Esophagus muscularis mucosa (tissue), 4 donors: ENCODE results near the gene PAQR9. TPM values are rescaled to one million over a fixed set of nuclear protein-coding genes. Genes with fewer than 3 reads are reported as not detected.
"Not testable (repeated sequence)": the region's sequence is repeated elsewhere in the genome, so short reads cannot be mapped to it uniquely, and the experiment has no call there.

Experiments
- DNase-seq: peaks from one replicate; pipeline ENCODE4 v3.0.0-alpha.2; 2017; ENCODE audit errors: extremely low spot score
- H3K27ac ChIP-seq, 4 donors: fragments of 200-600 bp; sonication (generic); replicated peaks in 1 of 4; 1 replicate in 3 of 4; 2 replicates in 1 of 4; pipeline ENCODE4 v1.5.1; 2016 to 2019; ENCODE audit warnings: mild to moderate bottlenecking in 1 of 4
- H3K27me3 ChIP-seq, 4 donors: fragments of 200-600 bp; sonication (generic); one replicate each; pipeline versions ENCODE4 v1.5.1 to v1.6.0; 2016 to 2019
- H3K36me3 ChIP-seq, 4 donors: fragments of 200-600 bp; sonication (generic); one replicate each; pipeline ENCODE4 v1.5.1; 2016 to 2019
- H3K4me1 ChIP-seq, 4 donors: fragments of 200-600 bp; sonication (generic); one replicate each; pipeline ENCODE4 v1.5.1; 2016 to 2019
- H3K4me3 ChIP-seq, 4 donors: fragments of 200-600 bp; sonication (generic); 1 replicate in 2 of 4; 2 replicates in 2 of 4; pipeline ENCODE4 v1.5.1; 2016 to 2019; ENCODE audit warnings: mild to moderate bottlenecking in 4 of 4, moderate library complexity in 1 of 4
- H3K9me3 ChIP-seq, 4 donors: fragments of 200-600 bp; sonication (generic); 1 replicate in 3 of 4; 2 replicates in 1 of 4; pipeline ENCODE4 v1.5.1; 2016 to 2019
- EP300 ChIP-seq: sonication (generic); formaldehyde crosslinking; IDR thresholded peaks from one replicate; pipeline ENCODE4 v1.6.1; 2017; ENCODE audit warnings: antibody characterized with exemption
- POLR2A ChIP-seq: fragments of 450-650 bp; IDR thresholded peaks from one replicate; pipeline ENCODE4 v1.6.1; 2017; ENCODE audit warnings: antibody characterized with exemption, moderate library complexity, mild to moderate bottlenecking, low read depth
- POLR2AphosphoS5 ChIP-seq, 2 donors: sonication (generic); formaldehyde crosslinking; IDR thresholded peaks; one replicate each; pipeline ENCODE4 v1.6.1; 2017; ENCODE audit warnings: antibody characterized with exemption in 2 of 2
- WGBS: methylation state at CpG from one replicate; pipeline ENCODE4 v1.1.5; 2018; 5-methylcytosine and 5-hydroxymethylcytosine counted together
- intact Hi-C: fragments of 100-400 bp; cut with DNase I; formaldehyde crosslinking; loops from one replicate; pipeline ENCODE4 v1.15.1; 2023
- total RNA-seq, 4 donors: library from RNA; depleted of rRNA; stranded (reverse); fragments of >200 nt; gene quantifications; one replicate each; pipeline versions ENCODE4 v1.1.0 to v1.2.1, GENCODE V29; 2016
- TF ChIP-seq, protein P1 (sequence below), 3 experiments: fragments of 200-600 bp in 2 of 3; fragments of 450-650 bp in 1 of 3; sonication (generic) in 2 of 3; IDR thresholded peaks; one replicate each; pipeline ENCODE4 v1.5.1; 2017 to 2019; ENCODE audit warnings: antibody characterized with exemption in 3 of 3, mild to moderate bottlenecking in 2 of 3, moderate library complexity in 1 of 3

PAQR9 gene
- total RNA-seq, 4 donors from 2014 or later: not detected

DNA sequence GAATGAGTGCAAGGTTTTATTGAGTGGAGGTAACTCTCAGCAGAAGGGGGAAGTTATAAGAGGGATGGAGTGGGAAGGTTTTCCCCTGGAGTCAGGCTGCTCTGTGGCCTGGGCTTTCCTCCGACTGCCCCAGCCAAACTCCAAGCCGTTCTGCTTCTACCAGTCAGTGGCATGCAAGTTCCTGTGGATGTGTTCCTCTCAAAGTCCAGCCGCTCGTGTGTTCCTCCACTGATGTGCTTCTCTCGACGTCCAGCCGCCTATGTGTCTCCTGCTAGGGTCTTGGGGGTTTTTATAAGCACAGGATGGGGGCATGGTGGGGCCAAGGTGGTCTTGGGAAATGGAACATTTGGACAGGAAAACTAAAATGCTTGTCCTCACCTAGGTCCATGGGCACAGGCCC, 28.8 kb upstream of the PAQR9 start:
- no peaks in the 10 kb centered on the region for H3K36me3 ChIP-seq
- no peaks in the 10 kb centered on the region for H3K9me3 ChIP-seq
- TF ChIP-seq POLR2AphosphoS5 (IDR thresholded peaks at IDR 0.05) (no peak), EP300 (no peak), POLR2A (no peak)
- TF ChIP-seq, protein P1, sequence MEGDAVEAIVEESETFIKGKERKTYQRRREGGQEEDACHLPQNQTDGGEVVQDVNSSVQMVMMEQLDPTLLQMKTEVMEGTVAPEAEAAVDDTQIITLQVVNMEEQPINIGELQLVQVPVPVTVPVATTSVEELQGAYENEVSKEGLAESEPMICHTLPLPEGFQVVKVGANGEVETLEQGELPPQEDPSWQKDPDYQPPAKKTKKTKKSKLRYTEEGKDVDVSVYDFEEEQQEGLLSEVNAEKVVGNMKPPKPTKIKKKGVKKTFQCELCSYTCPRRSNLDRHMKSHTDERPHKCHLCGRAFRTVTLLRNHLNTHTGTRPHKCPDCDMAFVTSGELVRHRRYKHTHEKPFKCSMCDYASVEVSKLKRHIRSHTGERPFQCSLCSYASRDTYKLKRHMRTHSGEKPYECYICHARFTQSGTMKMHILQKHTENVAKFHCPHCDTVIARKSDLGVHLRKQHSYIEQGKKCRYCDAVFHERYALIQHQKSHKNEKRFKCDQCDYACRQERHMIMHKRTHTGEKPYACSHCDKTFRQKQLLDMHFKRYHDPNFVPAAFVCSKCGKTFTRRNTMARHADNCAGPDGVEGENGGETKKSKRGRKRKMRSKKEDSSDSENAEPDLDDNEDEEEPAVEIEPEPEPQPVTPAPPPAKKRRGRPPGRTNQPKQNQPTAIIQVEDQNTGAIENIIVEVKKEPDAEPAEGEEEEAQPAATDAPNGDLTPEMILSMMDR (IDR thresholded peaks at IDR 0.05): no peak
- H3K27me3 ChIP-seq: no peaks in the 10 kb centered on the region
- H3K4me1 ChIP-seq: peaks cover 0 to 13% (median 7%) of the 10 kb centered on the region in 4 donors
- DNase-seq: no peak
- no peak overlapping the region for H3K27ac ChIP-seq
- intact Hi-C loops: loop anchor here (2.0 kb wide), 1 partner anchor 164 kb away; no protein-coding TSS in a partner anchor
- no peak overlapping the region for H3K4me3 ChIP-seq
- WGBS: 85% methylated on average over 7 of the region's 7 CpGs

DNA sequence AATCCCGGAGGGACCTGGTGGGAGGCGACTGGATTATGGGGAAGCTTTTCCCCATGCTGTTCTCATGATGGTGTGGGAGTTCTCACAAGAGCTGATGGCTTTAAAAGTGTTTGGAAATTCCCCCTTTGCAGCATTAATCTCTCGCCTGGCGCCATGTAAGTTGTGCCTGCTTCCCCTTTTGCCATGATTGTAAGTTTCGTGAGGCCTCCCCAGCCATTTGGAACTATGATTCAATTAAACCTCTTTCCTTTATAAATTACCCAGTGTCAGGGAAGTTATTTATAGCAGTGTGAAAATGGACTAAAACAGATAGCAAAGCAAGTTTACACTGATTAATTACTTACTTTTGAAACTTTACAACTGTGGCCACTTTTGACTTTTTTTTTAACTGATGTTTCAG, 27.2 kb upstream of the PAQR9 start:
- intact Hi-C loops: no loop called here
- 55% methylated on average over 5 of the region's 5 CpGs for WGBS
- no peak for DNase-seq
- H3K4me1 ChIP-seq: peaks cover 0 to 18% (median 8%) of the 10 kb centered on the region in 4 donors
- no peak overlapping the region for H3K4me3 ChIP-seq
- no peak overlapping the region for H3K27ac ChIP-seq
- no peaks in the 10 kb centered on the region for H3K36me3 ChIP-seq
- TF ChIP-seq POLR2A (no peak), EP300 (no peak), POLR2AphosphoS5 (IDR thresholded peaks at IDR 0.05) (no peak)
- TF ChIP-seq, protein P1 (IDR thresholded peaks at IDR 0.05): no peak
- no peaks in the 10 kb centered on the region for H3K27me3 ChIP-seq
- no peaks in the 10 kb centered on the region for H3K9me3 ChIP-seq

DNA sequence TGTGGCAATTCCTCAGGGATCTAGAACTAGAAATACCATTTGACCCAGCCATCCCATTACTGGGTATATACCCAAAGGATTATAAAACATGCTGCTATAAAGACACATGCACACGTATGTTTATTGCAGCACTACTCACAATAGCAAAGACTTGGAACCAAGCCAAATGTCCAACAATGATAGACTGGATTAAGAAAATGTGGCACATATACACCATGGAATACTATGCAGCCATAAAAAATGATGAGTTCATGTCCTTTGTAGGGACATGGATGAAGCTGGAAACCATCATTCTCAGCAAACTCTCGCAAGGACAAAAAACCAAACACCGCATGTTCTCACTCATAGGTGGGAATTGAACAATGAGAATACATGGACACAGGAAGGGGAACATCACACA, 25.4 kb upstream of the PAQR9 start:
- H3K4me3 ChIP-seq, H3K9me3 ChIP-seq, H3K27ac ChIP-seq, H3K27me3 ChIP-seq, DNase-seq, H3K36me3 ChIP-seq: not testable (repeated sequence)
- intact Hi-C loops: loop anchor here (5.0 kb wide), 1 partner anchor 392 kb away; the partner anchor contains the start of gene PLS1
- peaks cover 0 to 13% (median 8%) of the 10 kb centered on the region in 4 donors for H3K4me1 ChIP-seq
- 85% methylated on average over 2 of the region's 3 CpGs for WGBS

DNA sequence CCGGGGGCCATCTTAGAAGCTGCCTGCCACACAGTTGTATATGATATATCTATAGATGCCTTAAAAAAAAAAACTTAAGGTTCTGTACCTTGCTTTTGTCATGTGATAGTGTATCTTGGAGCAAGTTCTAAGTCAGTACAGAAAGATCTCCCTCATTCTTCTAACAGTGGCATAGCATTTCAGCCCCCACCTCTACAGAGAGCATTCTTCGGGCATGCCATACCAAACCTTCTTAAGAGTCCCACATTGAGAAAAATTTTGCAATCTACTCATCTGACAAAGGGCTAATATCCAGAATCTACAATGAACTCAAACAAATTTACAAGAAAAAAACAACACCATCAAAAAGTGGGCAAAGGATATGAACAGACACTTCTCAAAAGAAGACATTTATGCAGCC, 24.7 kb upstream of the PAQR9 start:
- not testable (repeated sequence) for H3K36me3 ChIP-seq, H3K27me3 ChIP-seq, H3K27ac ChIP-seq, DNase-seq, H3K4me3 ChIP-seq, H3K9me3 ChIP-seq
- H3K4me1 ChIP-seq: peaks cover 0 to 13% (median 8%) of the 10 kb centered on the region in 4 donors
- intact Hi-C loops: loop anchor here (5.0 kb wide), 1 partner anchor 391 kb away; the partner anchor contains the start of gene PLS1
- 89% methylated on average over 2 of the region's 2 CpGs for WGBS

DNA sequence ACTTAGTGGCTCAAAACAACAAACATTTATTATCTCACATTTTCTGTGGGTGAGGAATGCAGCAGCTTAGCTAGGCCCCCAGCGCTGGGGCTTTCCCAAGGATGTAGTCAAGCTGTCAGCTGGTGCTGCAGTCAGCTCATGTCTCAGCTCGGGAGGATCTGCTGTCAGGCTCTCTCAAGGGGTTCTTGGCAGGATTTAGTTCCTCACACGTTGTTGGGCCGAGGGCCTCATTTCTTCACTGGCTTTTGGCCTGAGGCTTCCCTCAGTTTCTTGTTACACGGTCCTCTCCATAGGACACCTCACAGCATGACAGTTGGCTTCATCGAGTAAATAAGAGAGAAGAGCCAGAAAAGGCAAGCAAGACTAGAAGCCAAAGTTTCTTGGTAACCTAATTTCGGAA, 24.2 kb upstream of the PAQR9 start:
- H3K4me1 ChIP-seq: peaks cover 0 to 13% (median 8%) of the 10 kb centered on the region in 4 donors
- TF ChIP-seq EP300: no peak
- no peak for TF ChIP-seq POLR2AphosphoS5 (IDR thresholded peaks at IDR 0.05)
- TF ChIP-seq, protein P1 (IDR thresholded peaks at IDR 0.05): no peak
- TF ChIP-seq POLR2A: no peak
- DNase-seq: no peak
- no peaks in the 10 kb centered on the region for H3K9me3 ChIP-seq
- intact Hi-C loops: loop anchor here (5.0 kb wide), 1 partner anchor 390 kb away; the partner anchor contains the start of gene PLS1
- peak overlapping the region in 3 of 4 donors; percentile 8 to 14 (median 9) for H3K27ac ChIP-seq
- WGBS: 17% methylated on average over 6 of the region's 7 CpGs
- no peaks in the 10 kb centered on the region for H3K27me3 ChIP-seq
- H3K36me3 ChIP-seq: no peaks in the 10 kb centered on the region
- H3K4me3 ChIP-seq: no peak overlapping the region
